Heart left ventricle (tissue), 13 donors: ENCODE data around the gene SEPTIN1.
"Not testable (repeated sequence)": the region's sequence is repeated elsewhere in the genome, so short reads cannot be mapped to it uniquely, and the experiment has no call there.

Source experiments
- POLR2A ChIP-seq, 2 donors: fragments of 450-650 bp; IDR thresholded peaks; one replicate each; pipeline ENCODE4 v1.6.1; 2017; ENCODE audit warnings: antibody characterized with exemption in 2 of 2, mild to moderate bottlenecking in 2 of 2, moderate library complexity in 2 of 2
- TF ChIP-seq, protein P1 (sequence below), 12 donors: fragments of 200-600 bp; sonication (generic) in 4 of 12; IDR thresholded peaks; one replicate each; pipeline versions ENCODE4 v1.5.0 to v1.8.0; 2018 to 2022; ENCODE audit warnings: antibody characterized with exemption in 12 of 12, mild to moderate bottlenecking in 5 of 12
- donor health status: ischemic (EF 13 %, LVEDD 7.1; RV severe dilation, severe dysfunction).
- donor health status: DM: no; HTN: yes; CAD: no.
- donor health status: DM: no; HTN: no; CAD: no.
- donor health status: ischemic (EF 25% LVEDD 6.9; RV normal size, moderate dysfunction).
- donor health status: ischemic (EF 25% LVEDD 5.7; RV mildly dilated, moderate dysfunction).
- donor health status: ischemic (EF 35%, LVEDD 5.7; RV mildly dilated, moderate dysfunction).
- donor health status: nonischemic (EF 11% LVEDD 7.7; RV severe dilation, severe dysfunction).
- donor health status: DM: yes; HTN: yes; CAD: no.
- donor health status: PGD.
- donor health status: ischemic (EF 29% LVEDD 5.4; RV normal size, mild dysfunction).
- donor health status: nonischemic (EF 23%, LVEDD 6.1; RV moderate dilation, normal function).

DNA sequence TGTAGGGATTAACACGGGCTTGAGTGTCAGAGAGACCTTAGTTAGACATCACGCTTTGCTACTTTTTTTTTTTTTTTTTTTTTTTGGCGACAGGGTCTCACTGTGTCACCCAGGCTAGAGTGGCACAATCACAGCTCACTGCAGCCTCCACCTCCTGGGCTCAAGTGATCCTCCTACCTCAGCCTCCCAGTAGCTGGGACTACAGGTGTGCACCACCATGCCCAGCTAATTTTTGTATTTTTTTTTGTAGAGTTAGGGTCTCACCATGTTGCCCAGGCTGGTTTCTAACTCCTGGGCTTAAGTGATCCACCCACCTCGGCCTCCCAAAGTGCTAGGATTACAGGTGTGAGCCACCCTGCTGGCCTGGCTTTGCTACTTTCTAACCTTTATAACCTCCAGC lies 14.3 kb upstream of the SEPTIN1 start:
- TF ChIP-seq, protein P1, sequence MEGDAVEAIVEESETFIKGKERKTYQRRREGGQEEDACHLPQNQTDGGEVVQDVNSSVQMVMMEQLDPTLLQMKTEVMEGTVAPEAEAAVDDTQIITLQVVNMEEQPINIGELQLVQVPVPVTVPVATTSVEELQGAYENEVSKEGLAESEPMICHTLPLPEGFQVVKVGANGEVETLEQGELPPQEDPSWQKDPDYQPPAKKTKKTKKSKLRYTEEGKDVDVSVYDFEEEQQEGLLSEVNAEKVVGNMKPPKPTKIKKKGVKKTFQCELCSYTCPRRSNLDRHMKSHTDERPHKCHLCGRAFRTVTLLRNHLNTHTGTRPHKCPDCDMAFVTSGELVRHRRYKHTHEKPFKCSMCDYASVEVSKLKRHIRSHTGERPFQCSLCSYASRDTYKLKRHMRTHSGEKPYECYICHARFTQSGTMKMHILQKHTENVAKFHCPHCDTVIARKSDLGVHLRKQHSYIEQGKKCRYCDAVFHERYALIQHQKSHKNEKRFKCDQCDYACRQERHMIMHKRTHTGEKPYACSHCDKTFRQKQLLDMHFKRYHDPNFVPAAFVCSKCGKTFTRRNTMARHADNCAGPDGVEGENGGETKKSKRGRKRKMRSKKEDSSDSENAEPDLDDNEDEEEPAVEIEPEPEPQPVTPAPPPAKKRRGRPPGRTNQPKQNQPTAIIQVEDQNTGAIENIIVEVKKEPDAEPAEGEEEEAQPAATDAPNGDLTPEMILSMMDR (IDR thresholded peaks at IDR 0.05), result not testable (repeated sequence)
- not testable (repeated sequence) for TF ChIP-seq POLR2A (IDR thresholded peaks at IDR 0.05)
